LNCaP clone FGC (cell line): Measurements from ENCODE around the gene PTPRD.

Source experiments
- DNase-seq: peaks from one replicate; pipeline ENCODE4 v3.0.0-alpha.2; 2011; ENCODE audit warnings: low read depth
- H3K4me3 ChIP-seq: 2 replicates; pipeline ENCODE4 v1.5.1; 2011; ENCODE audit warnings: mild to moderate bottlenecking, low read depth, low read length, control low read depth
- TF ChIP-seq, protein P1 (sequence below): IDR thresholded peaks from 2 replicates; pipeline ENCODE4 v1.5.1; 2012; ENCODE audit warnings: mild to moderate bottlenecking; ENCODE audit not compliant: control insufficient read depth, insufficient read depth; ENCODE audit errors: extremely low read depth

PTPRD gene

DNA sequence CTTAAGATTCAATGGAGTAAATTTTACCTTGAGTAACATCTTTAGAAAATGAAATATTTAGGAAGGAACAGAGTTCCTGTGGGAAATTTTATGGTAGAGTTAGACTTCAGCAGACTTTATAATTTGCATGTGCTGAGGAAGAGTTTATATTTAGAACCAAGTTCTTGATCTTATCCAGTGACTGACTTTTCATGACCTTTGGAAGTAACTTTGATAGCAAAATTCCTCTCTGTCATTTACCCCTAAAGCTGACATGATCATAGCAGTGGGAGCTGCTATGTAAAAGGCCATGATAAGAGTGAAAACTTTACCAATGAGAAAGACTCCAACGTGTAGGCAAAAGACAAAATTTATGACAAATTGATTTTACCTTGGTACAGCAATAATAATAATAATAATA is 1741.4 kb downstream of the PTPRD start:
- TF ChIP-seq, protein P1, sequence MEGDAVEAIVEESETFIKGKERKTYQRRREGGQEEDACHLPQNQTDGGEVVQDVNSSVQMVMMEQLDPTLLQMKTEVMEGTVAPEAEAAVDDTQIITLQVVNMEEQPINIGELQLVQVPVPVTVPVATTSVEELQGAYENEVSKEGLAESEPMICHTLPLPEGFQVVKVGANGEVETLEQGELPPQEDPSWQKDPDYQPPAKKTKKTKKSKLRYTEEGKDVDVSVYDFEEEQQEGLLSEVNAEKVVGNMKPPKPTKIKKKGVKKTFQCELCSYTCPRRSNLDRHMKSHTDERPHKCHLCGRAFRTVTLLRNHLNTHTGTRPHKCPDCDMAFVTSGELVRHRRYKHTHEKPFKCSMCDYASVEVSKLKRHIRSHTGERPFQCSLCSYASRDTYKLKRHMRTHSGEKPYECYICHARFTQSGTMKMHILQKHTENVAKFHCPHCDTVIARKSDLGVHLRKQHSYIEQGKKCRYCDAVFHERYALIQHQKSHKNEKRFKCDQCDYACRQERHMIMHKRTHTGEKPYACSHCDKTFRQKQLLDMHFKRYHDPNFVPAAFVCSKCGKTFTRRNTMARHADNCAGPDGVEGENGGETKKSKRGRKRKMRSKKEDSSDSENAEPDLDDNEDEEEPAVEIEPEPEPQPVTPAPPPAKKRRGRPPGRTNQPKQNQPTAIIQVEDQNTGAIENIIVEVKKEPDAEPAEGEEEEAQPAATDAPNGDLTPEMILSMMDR = no peak
- DNase-seq = no peak
- no peak overlapping the region for H3K4me3 ChIP-seq

DNA sequence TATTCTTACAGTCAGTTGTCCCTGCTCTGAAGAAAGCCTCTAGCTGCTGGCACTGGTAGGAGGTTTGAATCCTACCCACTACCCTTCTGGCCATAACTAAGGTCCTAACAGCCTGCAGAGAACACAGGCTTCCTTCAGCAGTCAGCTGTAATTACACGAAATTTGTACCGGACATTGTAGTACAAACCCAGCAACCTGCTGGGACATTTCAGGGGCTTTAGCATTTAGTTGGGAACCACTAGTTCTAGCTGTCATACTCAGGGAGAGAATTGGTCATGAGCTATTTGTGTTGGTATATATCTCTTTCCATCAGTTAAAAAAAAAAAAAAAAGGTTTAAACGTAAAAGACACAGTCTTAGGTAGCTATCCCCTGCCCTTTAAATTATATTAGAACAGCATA is 1743.0 kb downstream of the PTPRD start:
- no peak for DNase-seq
- no peak overlapping the region for H3K4me3 ChIP-seq
- TF ChIP-seq, protein P1 = no peak

DNA sequence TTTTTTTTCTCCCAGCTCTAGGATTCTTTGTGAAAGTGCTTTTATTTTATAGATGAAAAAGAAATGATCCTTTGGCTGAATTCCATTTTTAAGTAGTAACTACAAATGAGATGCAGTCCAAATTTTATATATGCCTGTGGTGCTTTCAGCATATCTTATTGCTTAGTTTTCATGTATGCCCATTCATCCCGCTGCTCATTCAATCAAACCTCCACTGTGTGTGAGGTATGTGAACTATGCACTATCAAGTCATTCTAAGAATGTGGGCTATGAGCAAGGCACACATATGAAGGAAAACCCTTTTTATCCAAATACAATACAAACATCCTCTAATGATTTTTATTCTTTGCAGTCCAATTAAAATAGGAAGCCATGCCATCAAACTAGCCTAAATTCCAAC is 1744.2 kb downstream of the PTPRD start:
- DNase-seq = no peak
- H3K4me3 ChIP-seq = no peak overlapping the region
- TF ChIP-seq, protein P1 = no peak

DNA sequence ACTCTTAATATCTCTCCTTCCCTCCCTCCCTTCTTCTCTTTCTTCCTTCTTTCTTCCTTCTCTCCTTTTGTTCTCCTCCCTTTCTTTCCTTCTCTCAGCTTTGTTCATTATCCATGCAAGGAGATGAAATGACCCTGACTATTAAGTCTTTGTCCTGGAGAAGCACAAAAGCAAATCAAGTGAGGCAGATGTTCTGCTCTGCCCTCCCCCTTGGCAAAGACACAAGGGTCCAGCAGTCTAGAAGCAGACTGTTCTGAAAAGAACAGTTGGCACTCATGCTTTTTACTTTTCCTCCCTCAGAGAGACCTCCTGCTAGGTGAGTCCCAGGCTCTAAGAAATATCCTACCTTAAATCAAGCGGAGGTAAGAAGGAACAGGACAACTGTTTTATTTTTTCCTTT is 1745.7 kb downstream of the PTPRD start:
- no peak for DNase-seq

DNA sequence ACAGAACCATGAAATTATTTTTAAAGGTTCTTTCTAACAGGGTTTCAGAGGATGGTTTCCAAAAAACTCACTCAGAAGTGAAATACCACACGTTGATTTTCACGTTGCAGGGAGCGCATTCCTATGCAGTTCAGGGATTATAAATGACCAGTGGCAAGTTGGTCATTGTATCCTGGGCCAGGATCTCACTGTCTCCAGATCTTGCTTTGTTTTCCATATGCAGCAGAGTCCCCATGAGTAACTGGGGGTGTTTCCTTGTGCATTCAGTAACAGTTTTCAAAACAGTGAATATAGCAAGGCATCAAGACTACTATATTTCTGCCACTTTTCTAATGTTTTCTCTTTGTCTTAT is 1748.3 kb downstream of the PTPRD start:
- TF ChIP-seq, protein P1 = no peak
- no peak overlapping the region for H3K4me3 ChIP-seq

More for the DNA sequence above, 1745.7 kb downstream of the PTPRD start:
- TF ChIP-seq, protein P1 = no peak
- H3K4me3 ChIP-seq = no peak overlapping the region

DNA sequence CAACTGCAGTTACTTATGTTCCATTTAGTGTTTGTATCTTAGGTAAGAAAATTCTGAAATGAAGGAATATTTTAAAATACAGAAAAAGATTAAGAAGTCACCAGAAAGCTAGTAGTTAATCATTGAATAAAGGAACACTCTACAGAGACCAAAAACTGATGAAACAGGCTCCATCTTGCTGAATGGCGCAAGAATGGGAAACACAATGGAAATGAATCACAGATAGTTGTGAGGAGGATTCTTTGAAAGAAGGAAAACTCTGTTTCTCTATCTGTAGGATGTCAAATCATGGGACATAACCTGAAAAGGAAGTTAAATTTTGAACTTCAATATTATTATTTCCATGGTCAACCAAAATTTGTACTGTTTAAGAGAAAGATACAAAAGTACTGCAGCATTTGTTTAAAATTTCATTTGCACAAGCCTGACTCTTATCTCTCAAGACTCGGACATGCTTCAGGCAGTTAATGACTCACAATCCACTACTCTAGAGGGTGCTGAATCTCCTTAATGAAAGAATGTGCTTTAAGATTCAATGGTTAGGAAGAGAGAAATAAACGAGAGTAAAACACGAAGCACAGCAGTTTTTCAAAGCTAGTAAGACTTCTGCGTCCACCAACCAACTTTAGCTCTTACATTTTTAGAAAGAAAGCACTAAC is 1748.8 kb downstream of the PTPRD start:
- no peak overlapping the region for H3K4me3 ChIP-seq
- TF ChIP-seq, protein P1 = no peak
- DNase-seq = no peak

More for the DNA sequence above, 1748.3 kb downstream of the PTPRD start:
- no peak for DNase-seq

DNA sequence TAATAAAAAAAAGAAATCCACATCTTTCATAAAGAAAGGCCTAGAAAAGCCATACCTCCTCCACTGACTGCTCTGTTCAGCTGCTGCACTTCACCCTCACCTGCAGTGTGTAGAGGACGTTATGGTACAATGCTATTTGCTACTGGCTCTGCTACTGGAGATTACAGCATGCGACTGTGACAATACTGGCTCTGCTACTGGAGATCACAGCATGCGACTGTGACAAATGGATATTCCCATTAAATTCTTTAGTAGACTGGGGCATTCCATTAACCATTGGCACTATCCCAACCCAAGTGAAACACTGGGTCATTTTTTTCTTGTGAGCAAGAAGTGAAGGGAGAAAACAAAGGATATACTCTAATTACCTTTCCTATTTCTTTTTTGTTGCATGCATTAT is 1749.7 kb downstream of the PTPRD start:
- no peak overlapping the region for H3K4me3 ChIP-seq
- TF ChIP-seq, protein P1 = no peak
- no peak for DNase-seq
